Stomach (tissue), 4 donors: ENCODE results near the gene NR0B1.

Experiments used
- CTCF ChIP-seq, 7 experiments: fragments of 450-650 bp in 4 of 7; fragments of 200-600 bp in 3 of 7; sonication (generic) in 3 of 7; IDR thresholded peaks; one replicate each; pipeline ENCODE4 v1.5.1; 2016 to 2019; ENCODE audit warnings: antibody characterized with exemption in 7 of 7, control low read depth in 2 of 7, mild to moderate bottlenecking in 1 of 7
- EP300 ChIP-seq: sonication (generic); formaldehyde crosslinking; IDR thresholded peaks from one replicate; pipeline ENCODE4 v1.6.1; 2017; ENCODE audit warnings: antibody characterized with exemption
- POLR2A ChIP-seq, 4 donors: fragments of 450-650 bp; IDR thresholded peaks; one replicate each; pipeline ENCODE4 v1.6.1; 2016; ENCODE audit warnings: antibody characterized with exemption in 4 of 4, control low read depth in 2 of 4, mild to moderate bottlenecking in 1 of 4, moderate library complexity in 1 of 4

DNA sequence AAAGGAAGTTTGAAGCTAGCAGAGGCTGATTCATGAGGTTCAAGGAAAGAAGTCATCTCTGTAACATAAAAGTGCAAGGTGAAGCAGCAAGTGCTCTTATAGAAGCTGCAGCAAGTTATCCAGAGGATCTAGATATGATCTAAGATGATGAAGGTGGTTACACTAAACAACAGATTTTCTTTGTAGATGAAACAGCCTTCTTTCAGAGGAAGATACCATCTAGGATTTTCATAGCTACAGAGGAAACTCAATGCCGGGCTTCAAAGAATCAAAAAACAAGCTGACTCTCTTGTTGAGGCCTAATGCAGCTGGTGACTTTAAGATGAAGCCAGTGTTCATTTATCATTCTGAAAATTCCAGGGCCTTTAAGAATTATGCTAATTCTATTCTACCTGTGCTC is 28.8 kb downstream of the NR0B1 start:
- TF ChIP-seq CTCF (IDR thresholded peaks at IDR 0.05) (no peak), EP300 (no peak), POLR2A (IDR thresholded peaks at IDR 0.05) (no peak)
